HepG2 (cell line): Measurements from ENCODE around the gene TMEM184B. TPM values are rescaled to one million over a fixed set of nuclear protein-coding genes. Genes with fewer than 3 reads are reported as not detected.
A peak's percentile ranks its signal among the peaks of the same experiment; 100 is the strongest.

Source experiments
- CREM ChIP-seq, 2 experiments: sonication (generic) in 1 of 2; formaldehyde crosslinking in 1 of 2; IDR thresholded peaks; 2 replicates each; pipeline versions ENCODE4 v1.4.0 to v1.6.1; 2016 to 2020; ENCODE audit warnings: antibody characterized with exemption in 1 of 2, mild to moderate bottlenecking in 1 of 2, missing genetic modification reagents in 1 of 2
- MAZ ChIP-seq, 2 experiments: sonication (generic) in 1 of 2; formaldehyde crosslinking in 1 of 2; IDR thresholded peaks; 2 replicates each; pipeline versions ENCODE4 v1.5.0 to v1.6.1; 2012 to 2020; ENCODE audit warnings: low read depth in 2 of 2, mild to moderate bottlenecking in 2 of 2, borderline replicate concordance in 1 of 2, improper control_type of control experiment in 1 of 2, low read length in 1 of 2, missing genetic modification reagents in 1 of 2, moderate library complexity in 1 of 2
- MLLT10 ChIP-seq: sonication (generic); formaldehyde crosslinking; IDR thresholded peaks from 2 replicates; pipeline ENCODE4 v1.4.0; 2020; ENCODE audit warnings: missing genetic modification reagents
- SATB2 ChIP-seq: sonication (generic); formaldehyde crosslinking; IDR thresholded peaks from 2 replicates; pipeline ENCODE4 v1.5.0; 2020; ENCODE audit warnings: missing genetic modification reagents
- SIX1 ChIP-seq: sonication (generic); formaldehyde crosslinking; IDR thresholded peaks from 2 replicates; pipeline ENCODE4 v1.4.0; 2020; ENCODE audit warnings: missing genetic modification reagents, borderline replicate concordance
- SKI ChIP-seq: fragments of 450-650 bp; IDR thresholded peaks from one replicate; pipeline ENCODE4 v1.6.1; 2018; ENCODE audit warnings: mild to moderate bottlenecking; ENCODE audit not compliant: partially characterized antibody
- SP2 ChIP-seq: sonication (generic); formaldehyde crosslinking; IDR thresholded peaks from 2 replicates; pipeline ENCODE4 v1.5.1; 2020; ENCODE audit warnings: mild to moderate bottlenecking, missing genetic modification reagents
- ZNF282 ChIP-seq: fragments of 450-650 bp; IDR thresholded peaks from 2 replicates; pipeline ENCODE4 v1.6.1; 2018; ENCODE audit not compliant: partially characterized antibody
- ZNF350 ChIP-seq: sonication (generic); formaldehyde crosslinking; IDR thresholded peaks from 2 replicates; pipeline ENCODE4 v1.4.0; 2020; ENCODE audit warnings: mild to moderate bottlenecking, low read depth, missing genetic modification reagents, borderline replicate concordance
- ZNF569 ChIP-seq: sonication (generic); formaldehyde crosslinking; IDR thresholded peaks from 2 replicates; pipeline ENCODE4 v1.5.0; 2020; ENCODE audit warnings: mild to moderate bottlenecking, missing genetic modification reagents, moderate library complexity, borderline replicate concordance
- ZNF710 ChIP-seq: sonication (generic); formaldehyde crosslinking; IDR thresholded peaks from 2 replicates; pipeline ENCODE4 v1.5.0; 2020; ENCODE audit warnings: mild to moderate bottlenecking, missing genetic modification reagents, borderline replicate concordance
- ZNF790 ChIP-seq: sonication (generic); formaldehyde crosslinking; IDR thresholded peaks from 2 replicates; pipeline ENCODE4 v1.8.0; 2022; ENCODE audit warnings: missing genetic modification reagents, mild to moderate bottlenecking, borderline replicate concordance
- polyA plus RNA-seq, 8 experiments: library from polyadenylated mRNA; depleted of rRNA in 3 of 8; stranded (reverse) in 7 of 8; unstranded in 1 of 8; fragments of >200 nt; fragmentation: Illumina TruSeq in 4 of 8; extraction: Trizol in 4 of 8; gene quantifications; 2 replicates each; pipeline versions ENCODE4 v1.2.1 to v1.2.3, GENCODE V29; 2011 to 2016; ENCODE audit warnings: low read depth in 4 of 8, missing spikeins in 1 of 8, mixed read lengths in 1 of 8; ENCODE audit not compliant: insufficient read depth in 1 of 8
- total RNA-seq, 5 experiments: library from RNA; depleted of rRNA; stranded (reverse); fragments of >200 nt; fragmentation: Illumina TruSeq; extraction: Trizol; gene quantifications; 2 replicates each; pipeline ENCODE4 v1.2.3, GENCODE V29; 2016; ENCODE audit warnings: low read depth in 1 of 5
- TF ChIP-seq, protein P1 (sequence below): sonication (generic); formaldehyde crosslinking; IDR thresholded peaks from 2 replicates; pipeline ENCODE4 v1.5.1; 2020; ENCODE audit warnings: mild to moderate bottlenecking, missing genetic modification reagents, moderate library complexity
- TF ChIP-seq, protein P2 (sequence below): sonication (generic); formaldehyde crosslinking; IDR thresholded peaks from 2 replicates; pipeline ENCODE4 v1.5.0; 2020; ENCODE audit warnings: missing genetic modification reagents, mild to moderate bottlenecking, borderline replicate concordance
- TF ChIP-seq, protein P3 (sequence below): sonication (generic); formaldehyde crosslinking; IDR thresholded peaks from 2 replicates; pipeline ENCODE4 v1.4.0; 2020; ENCODE audit warnings: missing genetic modification reagents, borderline replicate concordance

The TMEM184B gene
- total and polyA plus RNA-seq, 2 of the 13 experiments (the other 11 are each of a cell fraction or from before 2014, with no cell fraction given), result 15.9 to 16.0 TPM

- TF ChIP-seq SATB2 (CRISPR knock-in tag), result no peak
- TF ChIP-seq, protein P1, sequence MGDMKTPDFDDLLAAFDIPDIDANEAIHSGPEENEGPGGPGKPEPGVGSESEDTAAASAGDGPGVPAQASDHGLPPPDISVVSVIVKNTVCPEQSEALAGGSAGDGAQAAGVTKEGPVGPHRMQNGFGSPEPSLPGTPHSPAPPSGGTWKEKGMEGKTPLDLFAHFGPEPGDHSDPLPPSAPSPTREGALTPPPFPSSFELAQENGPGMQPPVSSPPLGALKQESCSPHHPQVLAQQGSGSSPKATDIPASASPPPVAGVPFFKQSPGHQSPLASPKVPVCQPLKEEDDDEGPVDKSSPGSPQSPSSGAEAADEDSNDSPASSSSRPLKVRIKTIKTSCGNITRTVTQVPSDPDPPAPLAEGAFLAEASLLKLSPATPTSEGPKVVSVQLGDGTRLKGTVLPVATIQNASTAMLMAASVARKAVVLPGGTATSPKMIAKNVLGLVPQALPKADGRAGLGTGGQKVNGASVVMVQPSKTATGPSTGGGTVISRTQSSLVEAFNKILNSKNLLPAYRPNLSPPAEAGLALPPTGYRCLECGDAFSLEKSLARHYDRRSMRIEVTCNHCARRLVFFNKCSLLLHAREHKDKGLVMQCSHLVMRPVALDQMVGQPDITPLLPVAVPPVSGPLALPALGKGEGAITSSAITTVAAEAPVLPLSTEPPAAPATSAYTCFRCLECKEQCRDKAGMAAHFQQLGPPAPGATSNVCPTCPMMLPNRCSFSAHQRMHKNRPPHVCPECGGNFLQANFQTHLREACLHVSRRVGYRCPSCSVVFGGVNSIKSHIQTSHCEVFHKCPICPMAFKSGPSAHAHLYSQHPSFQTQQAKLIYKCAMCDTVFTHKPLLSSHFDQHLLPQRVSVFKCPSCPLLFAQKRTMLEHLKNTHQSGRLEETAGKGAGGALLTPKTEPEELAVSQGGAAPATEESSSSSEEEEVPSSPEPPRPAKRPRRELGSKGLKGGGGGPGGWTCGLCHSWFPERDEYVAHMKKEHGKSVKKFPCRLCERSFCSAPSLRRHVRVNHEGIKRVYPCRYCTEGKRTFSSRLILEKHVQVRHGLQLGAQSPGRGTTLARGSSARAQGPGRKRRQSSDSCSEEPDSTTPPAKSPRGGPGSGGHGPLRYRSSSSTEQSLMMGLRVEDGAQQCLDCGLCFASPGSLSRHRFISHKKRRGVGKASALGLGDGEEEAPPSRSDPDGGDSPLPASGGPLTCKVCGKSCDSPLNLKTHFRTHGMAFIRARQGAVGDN, result peak; percentile 69
- no peak for TF ChIP-seq ZNF710 (CRISPR knock-in tag)
- TF ChIP-seq ZNF282, result no peak
- TF ChIP-seq CREM (IDR thresholded peaks at IDR 0.05), result no peak
- TF ChIP-seq CREM (CRISPR knock-in tag; IDR thresholded peaks at IDR 0.05), result no peak
- no peak for TF ChIP-seq SIX1 (CRISPR knock-in tag)
- peak; percentile 41; the same call in 1 of the 2 replicates for TF ChIP-seq SP2 (CRISPR knock-in tag)
- 0 out of 2 replicates have a peak, but pooled peaks have one; percentile 33 for TF ChIP-seq MAZ (IDR thresholded peaks at IDR 0.05; ENCODE audit: borderline replicate concordance, low read depth, low read length)
- no peak for TF ChIP-seq MAZ (CRISPR knock-in tag; IDR thresholded peaks at IDR 0.05; ENCODE audit: low read depth)
- TF ChIP-seq ZNF350 (CRISPR knock-in tag), result no peak
- no peak; the same call in 1 of the 2 replicates for TF ChIP-seq ZNF790 (CRISPR knock-in tag)
- peak; percentile 43 for TF ChIP-seq SKI
- TF ChIP-seq, protein P2, sequence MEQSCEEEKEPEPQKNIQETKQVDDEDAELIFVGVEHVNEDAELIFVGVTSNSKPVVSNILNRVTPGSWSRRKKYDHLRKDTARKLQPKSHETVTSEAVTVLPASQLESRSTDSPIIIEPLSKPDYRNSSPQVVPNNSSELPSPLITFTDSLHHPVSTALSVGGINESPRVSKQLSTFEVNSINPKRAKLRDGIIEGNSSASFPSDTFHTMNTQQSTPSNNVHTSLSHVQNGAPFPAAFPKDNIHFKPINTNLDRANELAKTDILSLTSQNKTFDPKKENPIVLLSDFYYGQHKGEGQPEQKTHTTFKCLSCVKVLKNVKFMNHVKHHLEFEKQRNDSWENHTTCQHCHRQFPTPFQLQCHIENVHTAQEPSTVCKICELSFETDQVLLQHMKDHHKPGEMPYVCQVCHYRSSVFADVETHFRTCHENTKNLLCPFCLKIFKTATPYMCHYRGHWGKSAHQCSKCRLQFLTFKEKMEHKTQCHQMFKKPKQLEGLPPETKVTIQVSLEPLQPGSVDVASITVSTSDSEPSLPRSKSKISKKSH (CRISPR knock-in tag), result no peak
- TF ChIP-seq, protein P3, sequence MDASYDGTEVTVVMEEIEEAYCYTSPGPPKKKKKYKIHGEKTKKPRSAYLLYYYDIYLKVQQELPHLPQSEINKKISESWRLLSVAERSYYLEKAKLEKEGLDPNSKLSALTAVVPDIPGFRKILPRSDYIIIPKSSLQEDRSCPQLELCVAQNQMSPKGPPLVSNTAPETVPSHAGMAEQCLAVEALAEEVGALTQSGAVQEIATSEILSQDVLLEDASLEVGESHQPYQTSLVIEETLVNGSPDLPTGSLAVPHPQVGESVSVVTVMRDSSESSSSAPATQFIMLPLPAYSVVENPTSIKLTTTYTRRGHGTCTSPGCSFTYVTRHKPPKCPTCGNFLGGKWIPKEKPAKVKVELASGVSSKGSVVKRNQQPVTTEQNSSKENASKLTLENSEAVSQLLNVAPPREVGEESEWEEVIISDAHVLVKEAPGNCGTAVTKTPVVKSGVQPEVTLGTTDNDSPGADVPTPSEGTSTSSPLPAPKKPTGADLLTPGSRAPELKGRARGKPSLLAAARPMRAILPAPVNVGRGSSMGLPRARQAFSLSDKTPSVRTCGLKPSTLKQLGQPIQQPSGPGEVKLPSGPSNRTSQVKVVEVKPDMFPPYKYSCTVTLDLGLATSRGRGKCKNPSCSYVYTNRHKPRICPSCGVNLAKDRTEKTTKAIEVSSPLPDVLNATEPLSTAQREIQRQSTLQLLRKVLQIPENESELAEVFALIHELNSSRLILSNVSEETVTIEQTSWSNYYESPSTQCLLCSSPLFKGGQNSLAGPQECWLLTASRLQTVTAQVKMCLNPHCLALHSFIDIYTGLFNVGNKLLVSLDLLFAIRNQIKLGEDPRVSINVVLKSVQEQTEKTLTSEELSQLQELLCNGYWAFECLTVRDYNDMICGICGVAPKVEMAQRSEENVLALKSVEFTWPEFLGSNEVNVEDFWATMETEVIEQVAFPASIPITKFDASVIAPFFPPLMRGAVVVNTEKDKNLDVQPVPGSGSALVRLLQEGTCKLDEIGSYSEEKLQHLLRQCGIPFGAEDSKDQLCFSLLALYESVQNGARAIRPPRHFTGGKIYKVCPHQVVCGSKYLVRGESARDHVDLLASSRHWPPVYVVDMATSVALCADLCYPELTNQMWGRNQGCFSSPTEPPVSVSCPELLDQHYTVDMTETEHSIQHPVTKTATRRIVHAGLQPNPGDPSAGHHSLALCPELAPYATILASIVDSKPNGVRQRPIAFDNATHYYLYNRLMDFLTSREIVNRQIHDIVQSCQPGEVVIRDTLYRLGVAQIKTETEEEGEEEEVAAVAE (CRISPR knock-in tag), result no peak
- TF ChIP-seq MLLT10 (CRISPR knock-in tag), result no peak
- no peak for TF ChIP-seq ZNF569 (CRISPR knock-in tag)
Observed at GRCh38 chr22:38272373-38273134, at the start of gene TMEM184B (continued).
